GM19372 (cell line): ENCODE data around the gene VWA1.
"Not testable (repeated sequence)": the region's sequence is repeated elsewhere in the genome, so short reads cannot be mapped to it uniquely, and the experiment has no call there.

ENCODE experiments used
- ATAC-seq: cut with Tn5 transposase; IDR thresholded peaks from one replicate; pipeline ENCODE4 v1.9.1; 2021; ENCODE audit warnings: mild to moderate bottlenecking, low read depth, moderate library complexity; ENCODE audit not compliant: unreplicated experiment

Gene VWA1

GRCh38 chr1:1432951-1433803 lies 2.3 kb upstream of the VWA1 start:
- ATAC-seq = no peak

DNA sequence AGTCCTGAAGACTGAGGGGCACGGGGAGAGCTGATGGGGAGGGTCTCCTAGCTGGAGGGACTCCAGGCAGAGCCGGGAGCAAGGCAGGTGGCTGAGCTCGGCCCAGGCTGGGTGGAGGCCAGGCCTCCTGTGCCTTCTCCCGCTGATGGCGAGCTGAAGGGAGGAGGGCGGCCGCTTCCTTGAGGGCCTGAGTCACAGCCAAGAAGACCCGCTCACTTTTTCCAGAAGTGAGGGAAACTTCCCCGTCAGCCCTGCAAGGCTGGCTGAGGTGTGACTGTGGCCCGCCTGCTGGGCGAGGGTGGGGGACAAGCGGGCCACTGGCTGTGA lies 1.7 kb upstream of the VWA1 start:
- ATAC-seq = no peak

GRCh38 chr1:1434131-1434823 lies 1.2 kb upstream of the VWA1 start:
- no peak for ATAC-seq

- ATAC-seq = no peak
Measured at GRCh38 chr1:1434824-1435105, 725 bp upstream of the VWA1 start.

DNA sequence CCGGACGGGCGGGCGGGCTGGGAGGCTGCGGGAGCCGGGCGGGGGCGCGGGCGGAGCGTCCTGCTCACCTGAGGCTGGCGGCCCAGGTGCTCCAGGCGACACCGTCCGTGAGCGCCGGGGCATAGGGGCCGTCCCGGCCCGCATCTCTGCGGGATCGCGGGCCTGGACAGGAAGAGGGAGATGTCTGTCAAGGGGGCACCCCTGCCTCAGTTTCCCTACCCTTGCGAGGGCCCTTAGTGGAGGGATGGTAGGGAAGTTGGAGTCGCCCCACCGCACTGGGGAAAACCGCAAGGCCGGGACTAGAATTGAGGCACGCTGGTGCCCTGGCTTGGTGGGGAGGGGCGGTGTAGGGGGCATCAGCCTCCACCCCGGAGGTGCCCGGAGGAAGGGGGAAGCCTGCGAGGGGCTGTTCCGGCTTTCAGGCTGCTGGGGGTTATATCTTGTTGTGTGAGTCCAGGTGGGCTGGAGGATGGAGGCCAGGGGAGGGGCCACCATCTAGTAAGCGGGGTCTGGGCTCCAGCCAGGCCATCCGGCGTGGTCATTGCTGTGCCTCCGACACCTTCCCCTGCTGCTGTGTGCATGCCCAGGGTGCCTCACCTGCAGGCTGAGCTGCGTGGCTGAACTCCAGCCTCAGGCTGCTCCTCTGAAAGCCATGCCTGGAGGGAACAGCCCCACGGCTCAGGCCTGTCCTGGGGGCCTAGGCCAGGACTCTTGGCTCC lies 580 bp downstream of the VWA1 start:
- ATAC-seq = no peak

DNA sequence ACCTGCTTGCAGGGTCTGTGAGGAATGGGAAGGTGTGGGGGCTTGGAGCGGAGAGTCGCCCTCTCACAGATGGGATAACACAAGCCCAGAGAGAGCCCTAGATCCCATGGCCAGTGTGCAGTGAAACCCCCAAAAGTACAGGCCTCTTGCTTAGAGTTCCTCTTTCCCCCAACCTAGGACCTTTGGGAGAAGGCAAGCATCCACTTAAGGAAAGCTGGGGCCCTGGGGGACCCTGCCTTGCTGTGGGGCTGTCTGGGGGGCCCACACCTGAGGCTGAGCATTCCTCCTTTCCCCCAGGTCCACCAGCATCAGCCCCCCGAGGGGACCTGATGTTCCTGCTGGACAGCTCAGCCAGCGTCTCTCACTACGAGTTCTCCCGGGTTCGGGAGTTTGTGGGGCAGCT lies 1.1 kb downstream of the VWA1 start:
- no peak for ATAC-seq

DNA sequence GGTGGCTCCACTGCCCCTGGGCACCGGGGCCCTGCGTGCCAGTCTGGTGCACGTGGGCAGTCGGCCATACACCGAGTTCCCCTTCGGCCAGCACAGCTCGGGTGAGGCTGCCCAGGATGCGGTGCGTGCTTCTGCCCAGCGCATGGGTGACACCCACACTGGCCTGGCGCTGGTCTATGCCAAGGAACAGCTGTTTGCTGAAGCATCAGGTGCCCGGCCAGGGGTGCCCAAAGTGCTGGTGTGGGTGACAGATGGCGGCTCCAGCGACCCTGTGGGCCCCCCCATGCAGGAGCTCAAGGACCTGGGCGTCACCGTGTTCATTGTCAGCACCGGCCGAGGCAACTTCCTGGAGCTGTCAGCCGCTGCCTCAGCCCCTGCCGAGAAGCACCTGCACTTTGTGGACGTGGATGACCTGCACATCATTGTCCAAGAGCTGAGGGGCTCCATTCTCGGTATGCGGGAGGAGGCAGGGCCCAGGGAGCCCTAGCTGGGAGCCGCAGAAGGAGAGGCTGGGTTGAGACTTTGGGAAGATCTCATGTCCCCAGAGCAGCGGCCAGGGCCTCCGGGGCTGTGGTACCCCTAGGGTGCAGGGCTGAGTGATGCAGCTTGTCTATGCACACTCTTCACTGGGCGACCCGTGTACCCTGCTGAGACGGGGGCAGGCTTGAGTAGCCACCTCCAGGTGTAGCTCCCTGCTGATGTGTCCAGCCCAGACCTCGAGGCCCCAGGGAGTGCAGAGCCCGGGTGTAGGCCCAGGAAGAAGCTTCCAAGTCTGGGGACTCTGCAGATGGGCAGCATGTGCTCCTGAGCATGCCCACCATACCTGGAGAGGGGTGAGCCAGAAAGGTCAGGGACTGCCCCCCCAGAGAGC lies 1.8 kb downstream of the VWA1 start:
- ATAC-seq = no peak

GRCh38 chr1:1437904-1438376 lies 2.5 kb downstream of the VWA1 start:
- ATAC-seq = peak; percentile 58

- ATAC-seq = no peak
Measured at GRCh38 chr1:1438531-1439381, 3.3 kb downstream of the VWA1 start.

GRCh38 chr1:1439546-1440261 lies 4.2 kb downstream of the VWA1 start:
- no peak for ATAC-seq

- no peak for ATAC-seq
Measured at GRCh38 chr1:1440262-1441001, 4.9 kb downstream of the VWA1 start.

DNA sequence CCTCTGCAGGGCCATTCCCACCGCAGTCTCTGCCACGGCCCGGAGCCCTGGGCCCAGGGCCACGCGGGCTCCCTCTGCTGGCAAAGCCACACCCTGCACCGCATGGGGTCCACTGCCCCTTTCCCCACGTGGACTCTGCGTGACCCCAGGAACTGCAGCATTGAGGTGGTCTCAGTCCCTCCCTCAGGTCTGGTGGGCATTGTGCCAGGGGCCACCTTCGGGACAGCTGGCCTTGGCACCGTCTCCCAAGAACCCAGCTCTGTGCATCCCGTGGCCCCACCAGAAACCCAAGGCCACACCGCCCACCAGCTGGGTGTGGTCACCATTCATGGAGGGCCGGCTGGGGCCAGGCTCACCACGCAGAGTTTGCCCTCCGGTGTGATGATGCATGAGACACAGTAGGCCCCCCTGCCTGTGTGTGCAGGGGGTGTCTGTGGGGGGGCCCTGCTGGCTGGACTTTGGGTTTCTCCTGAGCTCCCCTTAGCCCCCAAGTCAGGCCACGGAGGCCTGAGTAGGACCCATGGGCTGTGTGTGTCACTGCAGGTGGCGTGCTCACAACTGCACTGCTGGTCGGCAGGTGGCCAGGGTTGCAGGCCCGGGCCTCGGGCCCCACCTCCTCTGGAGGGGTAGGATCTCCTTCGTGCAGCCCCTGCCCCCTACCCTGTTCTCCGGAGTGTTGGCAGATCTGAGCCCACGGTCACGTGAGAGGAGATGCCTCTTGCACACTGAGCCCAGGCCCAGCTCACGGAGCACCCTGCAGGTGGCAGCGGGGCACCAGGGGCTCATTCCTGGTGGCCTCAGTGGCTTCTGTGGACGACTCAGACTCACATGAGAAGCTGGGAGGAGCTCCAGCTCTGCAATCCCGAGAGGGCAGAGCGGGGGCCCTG lies 5.8 kb downstream of the VWA1 start:
- ATAC-seq = no peak

DNA sequence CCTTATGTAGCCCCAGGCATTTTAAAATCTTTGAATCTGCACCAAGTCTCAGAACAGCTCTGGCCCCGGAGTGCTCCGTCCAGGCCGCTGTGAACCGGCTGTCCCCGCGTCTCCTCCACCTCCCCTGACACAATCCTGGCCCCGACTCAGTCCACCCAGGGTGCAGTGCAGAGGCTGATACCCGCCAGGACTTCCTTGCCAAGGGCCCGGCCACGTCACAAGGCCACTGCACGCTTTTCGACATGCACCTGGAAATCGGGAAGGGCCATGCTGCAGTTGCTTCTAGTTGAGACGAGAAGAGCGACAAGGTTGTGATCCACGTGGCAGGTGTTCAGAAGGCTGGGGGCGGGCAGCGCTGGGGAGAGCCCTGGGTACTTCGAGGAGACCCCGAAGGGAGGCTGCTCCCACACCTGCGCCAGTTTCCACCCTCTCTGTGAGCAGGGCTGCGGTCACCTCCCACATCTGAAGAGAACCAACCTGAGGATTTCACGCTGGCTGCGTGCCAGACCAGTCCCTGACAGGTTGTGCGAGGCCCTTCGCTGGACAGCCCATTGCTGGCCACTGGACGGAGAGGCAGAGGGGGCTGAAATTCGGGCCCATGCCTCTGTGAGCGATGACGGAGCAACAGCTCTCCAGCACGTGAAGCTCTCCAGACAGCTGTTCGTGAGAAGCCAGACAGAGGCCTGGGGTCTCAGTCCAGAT lies 6.7 kb downstream of the VWA1 start:
- no peak for ATAC-seq

DNA sequence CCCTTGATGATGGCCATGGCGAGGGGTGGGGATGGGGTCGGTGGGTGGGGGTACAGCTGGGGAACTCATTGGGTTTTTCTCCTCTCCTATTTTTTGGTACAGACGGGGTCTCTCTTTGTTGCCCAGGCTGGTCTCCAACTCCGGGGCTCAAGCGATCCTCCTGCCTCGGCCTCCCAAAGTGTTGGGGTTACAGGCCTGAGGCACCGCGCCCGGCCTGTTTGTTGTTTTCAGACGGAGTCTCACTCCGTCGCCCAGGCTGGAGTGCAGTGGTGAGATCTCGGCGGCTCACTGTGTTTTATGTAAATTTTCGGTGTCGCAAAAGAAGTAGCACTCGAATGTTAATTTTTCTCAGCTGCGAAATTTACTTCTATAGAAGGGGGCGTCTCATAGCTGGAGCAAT lies 11.1 kb downstream of the VWA1 start:
- not testable (repeated sequence) for ATAC-seq

- ATAC-seq = no peak
Measured at GRCh38 chr1:1449099-1449739, 13.7 kb downstream of the VWA1 start, which contains the start of gene ATAD3C. Gene ATAD3C, plus strand, starts transcription at chr1:1449689. Its CDS starts 995 bp downstream, at chr1:1450684.

- not testable (repeated sequence) for ATAC-seq
Measured at GRCh38 chr1:1450616-1451015, 15.1 kb downstream of the VWA1 start.
